Neural progenitor cell (in vitro differentiated cells): ENCODE measurements around the gene MVK. TPM values are rescaled to one million over a fixed set of nuclear protein-coding genes. Genes with fewer than 3 reads are reported as not detected.

Experiments used
- DNase-seq: peaks from one replicate; pipeline ENCODE4 v3.0.0-alpha.2; 2016; ENCODE audit warnings: low spot score
- H2AFZ ChIP-seq: fragments of 200-600 bp; sonication (generic); replicated peaks from 2 replicates; pipeline ENCODE4 v1.6.1; 2016; ENCODE audit warnings: antibody characterized with exemption
- H3F3A ChIP-seq: fragments of 200-600 bp; sonication (generic); 2 replicates; pipeline ENCODE4 v1.6.1; 2016; ENCODE audit warnings: antibody characterized with exemption, low read depth
- H3K27ac ChIP-seq: fragments of 200-600 bp; sonication (generic); 2 replicates; pipeline ENCODE4 v1.5.1; 2016; ENCODE audit warnings: mild to moderate bottlenecking
- H3K27me3 ChIP-seq: fragments of 200-600 bp; sonication (generic); 2 replicates; pipeline ENCODE4 v1.6.1; 2016; ENCODE audit warnings: mild to moderate bottlenecking, moderate library complexity
- H3K36me3 ChIP-seq: fragments of 200-600 bp; sonication (generic); 2 replicates; pipeline ENCODE4 v1.5.1; 2016
- H3K4me1 ChIP-seq: fragments of 200-600 bp; sonication (generic); 2 replicates; pipeline ENCODE4 v1.6.1; 2016; ENCODE audit warnings: mixed run types
- H3K4me2 ChIP-seq: fragments of 200-600 bp; sonication (generic); 2 replicates; pipeline ENCODE4 v1.6.1; 2016
- H3K4me3 ChIP-seq: fragments of 200-600 bp; sonication (generic); 2 replicates; pipeline ENCODE4 v1.5.1; 2016
- H3K79me2 ChIP-seq: fragments of 200-600 bp; sonication (generic); 2 replicates; pipeline ENCODE4 v1.6.1; 2016; ENCODE audit warnings: low read depth
- H3K9ac ChIP-seq: fragments of 200-600 bp; sonication (generic); 2 replicates; pipeline ENCODE4 v1.6.1; 2016
- H3K9me3 ChIP-seq: fragments of 200-600 bp; sonication (generic); 2 replicates; pipeline ENCODE4 v1.5.1; 2016; ENCODE audit warnings: low read depth
- H4K20me1 ChIP-seq: fragments of 200-600 bp; sonication (generic); 2 replicates; pipeline ENCODE4 v1.6.1; 2016; ENCODE audit warnings: low read depth
- H3K27ac Mint-ChIP-seq: 3 replicates; pipeline ENCODE4 v1.8.0; 2021; ENCODE audit warnings: mixed read lengths
- H3K27me3 Mint-ChIP-seq: 2 replicates; pipeline ENCODE4 v1.8.0; 2022; ENCODE audit warnings: low read depth, mild to moderate bottlenecking, inconsistent platforms, moderate library complexity, mixed read lengths; ENCODE audit not compliant: insufficient read depth
- H3K36me3 Mint-ChIP-seq: 3 replicates; pipeline ENCODE4 v1.8.0; 2021; ENCODE audit warnings: mixed read lengths
- H3K4me1 Mint-ChIP-seq: 3 replicates; pipeline ENCODE4 v1.8.0; 2021; ENCODE audit warnings: mixed read lengths
- H3K4me3 Mint-ChIP-seq: 3 replicates; pipeline ENCODE4 v1.8.0; 2021; ENCODE audit warnings: mild to moderate bottlenecking, moderate library complexity, mixed read lengths
- H3K9me3 Mint-ChIP-seq: 3 replicates; pipeline ENCODE4 v1.8.0; 2020; ENCODE audit warnings: mixed read lengths
- EZH2 ChIP-seq: fragments of 200-600 bp; sonication (generic); IDR thresholded peaks from 2 replicates; pipeline ENCODE4 v1.6.1; 2017; ENCODE audit warnings: antibody characterized with exemption, mild to moderate bottlenecking, moderate library complexity
- EZH2phosphoT487 ChIP-seq: fragments of 200-600 bp; sonication (generic); IDR thresholded peaks from 2 replicates; pipeline ENCODE4 v1.6.1; 2017; ENCODE audit warnings: antibody characterized with exemption
- total RNA-seq: library from RNA; depleted of rRNA; stranded (reverse); fragments of >200 nt; gene quantifications from 2 replicates; pipeline ENCODE4 v1.2.3, GENCODE V29; 2015; ENCODE audit warnings: low replicate concordance
- TF ChIP-seq, protein P1 (sequence below): fragments of 200-600 bp; sonication (generic); IDR thresholded peaks from 2 replicates; pipeline ENCODE4 v1.5.1; 2017; ENCODE audit warnings: antibody characterized with exemption, mild to moderate bottlenecking

Gene MVK
- total RNA-seq, 1 donor from 2014 or later: 8.3 TPM

- no peak overlapping the region for H3K4me3 ChIP-seq
- H3K36me3 ChIP-seq: no peaks in the 10 kb centered on the region
- no peak overlapping the region for H3K4me2 ChIP-seq
- no peak overlapping the region for H3K4me3 Mint-ChIP-seq
- no peak for TF ChIP-seq EZH2
- TF ChIP-seq, protein P1, sequence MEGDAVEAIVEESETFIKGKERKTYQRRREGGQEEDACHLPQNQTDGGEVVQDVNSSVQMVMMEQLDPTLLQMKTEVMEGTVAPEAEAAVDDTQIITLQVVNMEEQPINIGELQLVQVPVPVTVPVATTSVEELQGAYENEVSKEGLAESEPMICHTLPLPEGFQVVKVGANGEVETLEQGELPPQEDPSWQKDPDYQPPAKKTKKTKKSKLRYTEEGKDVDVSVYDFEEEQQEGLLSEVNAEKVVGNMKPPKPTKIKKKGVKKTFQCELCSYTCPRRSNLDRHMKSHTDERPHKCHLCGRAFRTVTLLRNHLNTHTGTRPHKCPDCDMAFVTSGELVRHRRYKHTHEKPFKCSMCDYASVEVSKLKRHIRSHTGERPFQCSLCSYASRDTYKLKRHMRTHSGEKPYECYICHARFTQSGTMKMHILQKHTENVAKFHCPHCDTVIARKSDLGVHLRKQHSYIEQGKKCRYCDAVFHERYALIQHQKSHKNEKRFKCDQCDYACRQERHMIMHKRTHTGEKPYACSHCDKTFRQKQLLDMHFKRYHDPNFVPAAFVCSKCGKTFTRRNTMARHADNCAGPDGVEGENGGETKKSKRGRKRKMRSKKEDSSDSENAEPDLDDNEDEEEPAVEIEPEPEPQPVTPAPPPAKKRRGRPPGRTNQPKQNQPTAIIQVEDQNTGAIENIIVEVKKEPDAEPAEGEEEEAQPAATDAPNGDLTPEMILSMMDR: no peak
- no peak for TF ChIP-seq EZH2phosphoT487
- no peak for DNase-seq
- no peaks in the 10 kb centered on the region for H3K9me3 Mint-ChIP-seq
- no peaks in the 10 kb centered on the region for H3F3A ChIP-seq
- no peak overlapping the region for H3K9ac ChIP-seq
- H3K4me1 ChIP-seq: peaks cover 17% of the 10 kb centered on the region
- H3K27me3 Mint-ChIP-seq: no peaks in the 10 kb centered on the region
- H3K9me3 ChIP-seq: no peaks in the 10 kb centered on the region
- no peaks in the 10 kb centered on the region for H4K20me1 ChIP-seq
- no peaks in the 10 kb centered on the region for H3K36me3 Mint-ChIP-seq
- H3K27me3 ChIP-seq: no peaks in the 10 kb centered on the region
- H3K27ac ChIP-seq: no peak overlapping the region
- no peak overlapping the region for H3K27ac Mint-ChIP-seq
- H2AFZ ChIP-seq: no peak overlapping the region
- no peaks in the 10 kb centered on the region for H3K79me2 ChIP-seq
- peaks cover 12% of the 10 kb centered on the region for H3K4me1 Mint-ChIP-seq
These were observed 67.8 kb downstream of the MVK start for GRCh38 chr12:109641422-109641821.

DNA sequence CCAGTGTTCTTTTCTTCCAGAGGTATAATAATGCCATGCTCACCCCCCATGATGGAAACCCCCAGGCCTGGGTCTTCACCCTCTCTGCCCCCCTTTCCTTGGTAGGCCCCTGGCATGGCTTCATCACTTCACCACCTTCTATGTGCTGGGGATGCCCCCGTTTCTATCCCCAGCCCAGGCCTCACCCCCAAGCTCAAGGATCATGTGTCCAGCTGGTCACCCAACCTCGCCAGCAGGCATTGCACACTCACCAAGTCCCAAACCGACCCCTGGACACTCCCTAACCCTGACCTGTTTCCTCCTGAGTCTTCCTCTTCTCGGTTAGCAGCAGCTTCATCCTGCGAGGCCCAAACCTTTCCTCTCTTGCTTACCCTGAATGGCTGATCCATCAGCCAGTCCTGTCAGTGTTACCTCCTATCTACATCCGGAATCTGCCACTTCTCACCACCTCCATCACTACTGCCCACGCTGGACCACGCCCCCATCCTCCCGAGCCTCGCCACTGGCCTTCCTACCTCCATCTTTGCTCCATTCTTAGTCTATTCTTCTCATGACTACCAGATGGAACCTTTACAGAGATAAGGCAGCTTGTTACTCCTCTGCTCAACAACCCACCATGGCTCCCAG lies 69.0 kb downstream of the MVK start:
- no peaks in the 10 kb centered on the region for H3K79me2 ChIP-seq
- no peak for DNase-seq
- no peak overlapping the region for H3K9ac ChIP-seq

DNA sequence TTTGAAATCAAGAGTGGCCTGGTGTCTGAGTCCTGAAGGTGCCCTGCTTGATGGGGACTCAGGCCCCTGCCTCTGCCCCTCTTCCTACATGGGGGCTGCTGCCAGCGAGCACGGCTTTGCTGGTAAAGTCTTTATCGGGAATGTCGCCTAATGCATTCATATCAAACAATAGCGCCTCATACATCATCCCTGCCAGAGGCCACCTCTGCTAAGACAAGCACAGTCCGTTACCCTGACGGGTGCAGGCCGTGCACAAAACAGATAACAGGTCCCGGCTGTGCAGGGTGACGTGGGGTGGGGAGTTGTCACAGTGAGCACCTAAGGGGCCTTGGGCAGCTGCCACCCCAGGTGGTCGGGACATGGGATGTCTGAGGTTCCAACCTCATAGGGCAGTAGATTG lies 71.6 kb downstream of the MVK start:
- H4K20me1 ChIP-seq: no peaks in the 10 kb centered on the region
- H3K27ac ChIP-seq: no peak overlapping the region
- no peak overlapping the region for H3K9ac ChIP-seq
- no peaks in the 10 kb centered on the region for H3K36me3 ChIP-seq
- no peaks in the 10 kb centered on the region for H3F3A ChIP-seq
- no peaks in the 10 kb centered on the region for H3K27me3 ChIP-seq
- Mint-ChIP-seq H3K9me3 (no peaks in the 10 kb centered on the region), H3K27me3 (peaks cover 7% of the 10 kb centered on the region), H3K4me1 (peaks cover 23% of the 10 kb centered on the region), H3K27ac (no peak overlapping the region), H3K36me3 (no peaks in the 10 kb centered on the region), H3K4me3 (peak overlapping the region; percentile 10)
- TF ChIP-seq, protein P1: no peak
- TF ChIP-seq EZH2phosphoT487 (no peak), EZH2 (no peak)
- H2AFZ ChIP-seq: no peak overlapping the region
- peaks cover 17% of the 10 kb centered on the region for H3K4me1 ChIP-seq
- no peak overlapping the region for H3K4me2 ChIP-seq
- no peaks in the 10 kb centered on the region for H3K79me2 ChIP-seq
- no peak overlapping the region for H3K4me3 ChIP-seq
- H3K9me3 ChIP-seq: no peaks in the 10 kb centered on the region
- no peak for DNase-seq

More for the DNA sequence above, 69.0 kb downstream of the MVK start:
- Histone ChIP-seq H3F3A (no peaks in the 10 kb centered on the region), H3K4me1 (peaks cover 18% of the 10 kb centered on the region), H3K36me3 (no peaks in the 10 kb centered on the region), H3K4me3 (no peak overlapping the region), H3K4me2 (no peak overlapping the region), H3K27me3 (no peaks in the 10 kb centered on the region), H3K27ac (no peak overlapping the region), H4K20me1 (no peaks in the 10 kb centered on the region), H3K9me3 (no peaks in the 10 kb centered on the region), H2AFZ (no peak overlapping the region)
- Mint-ChIP-seq H3K27ac (no peak overlapping the region), H3K36me3 (no peaks in the 10 kb centered on the region), H3K27me3 (peaks cover 7% of the 10 kb centered on the region), H3K9me3 (no peaks in the 10 kb centered on the region), H3K4me3 (no peak overlapping the region), H3K4me1 (peaks cover 16% of the 10 kb centered on the region)
- TF ChIP-seq, protein P1: no peak
- no peak for TF ChIP-seq EZH2phosphoT487
- no peak for TF ChIP-seq EZH2
